HEK293T (cell line): ENCODE data around the gene QPCT.
"Not testable (repeated sequence)": the region's sequence is repeated elsewhere in the genome, so short reads cannot be mapped to it uniquely, and the experiment has no call there.

ENCODE experiments used
- CTCF ChIA-PET: fragments of 350-600 bp; formaldehyde crosslinking; extraction: SDS; loops from one replicate; lab custom pipeline; 2021; ENCODE audit warnings: antibody characterized with exemption, inconsistent platforms; lab: Yijun Ruan, JAX
- POLR2A ChIA-PET: fragments of 350-600 bp; formaldehyde crosslinking; extraction: SDS; loops from one replicate; lab custom pipeline; 2020; ENCODE audit warnings: antibody characterized with exemption, inconsistent platforms; lab: Yijun Ruan, JAX
- DNase-seq: peaks from one replicate; pipeline ENCODE4 v3.0.0; 2012; ENCODE audit warnings: mixed read lengths; ENCODE audit errors: extremely low spot score
- ARNT ChIP-seq: fragments of 450-650 bp; IDR thresholded peaks from 2 replicates; pipeline ENCODE4 v1.6.1; 2017; ENCODE audit warnings: mild to moderate bottlenecking
- BHLHE40 ChIP-seq: fragments of 450-650 bp; IDR thresholded peaks from 2 replicates; pipeline ENCODE4 v1.6.1; 2016; ENCODE audit warnings: mild to moderate bottlenecking, moderate library complexity, borderline replicate concordance
- CTBP1 ChIP-seq: fragments of 450-650 bp; IDR thresholded peaks from 2 replicates; pipeline ENCODE4 v1.6.1; 2016; ENCODE audit warnings: borderline replicate concordance
- ELF4 ChIP-seq: fragments of 450-650 bp; IDR thresholded peaks from 2 replicates; pipeline ENCODE4 v1.6.1; 2017; ENCODE audit warnings: antibody characterized with exemption
- FOXA1 ChIP-seq: fragments of 450-650 bp; IDR thresholded peaks from 2 replicates; pipeline ENCODE4 v1.6.1; 2016; ENCODE audit warnings: mild to moderate bottlenecking
- FOXK2 ChIP-seq: fragments of 450-650 bp; IDR thresholded peaks from 2 replicates; pipeline ENCODE4 v1.6.1; 2016; ENCODE audit warnings: mild to moderate bottlenecking
- FOXM1 ChIP-seq: fragments of 450-650 bp; IDR thresholded peaks from 2 replicates; pipeline ENCODE4 v1.6.1; 2017; ENCODE audit warnings: mild to moderate bottlenecking, borderline replicate concordance
- HDGF ChIP-seq: fragments of 450-650 bp; IDR thresholded peaks from 2 replicates; pipeline ENCODE4 v1.6.1; 2017; ENCODE audit warnings: antibody characterized with exemption, borderline replicate concordance
- L3MBTL2 ChIP-seq: fragments of 450-650 bp; conservative IDR thresholded peaks from 2 replicates; pipeline ENCODE4 v1.6.1; 2016; ENCODE audit warnings: mild to moderate bottlenecking
- LEF1 ChIP-seq: fragments of 450-650 bp; IDR thresholded peaks from 2 replicates; pipeline ENCODE4 v1.6.1; 2017; ENCODE audit warnings: mild to moderate bottlenecking, borderline replicate concordance
- NFRKB ChIP-seq: fragments of 450-650 bp; IDR thresholded peaks from 2 replicates; pipeline ENCODE4 v1.6.1; 2016; ENCODE audit warnings: mild to moderate bottlenecking, moderate library complexity
- PKNOX1 ChIP-seq: fragments of 450-650 bp; IDR thresholded peaks from 2 replicates; pipeline ENCODE4 v1.6.1; 2016
- SP1 ChIP-seq: fragments of 450-650 bp; IDR thresholded peaks from 2 replicates; pipeline ENCODE4 v1.6.1; 2017
- SUZ12 ChIP-seq: fragments of 450-650 bp; IDR thresholded peaks from 2 replicates; pipeline ENCODE4 v1.6.1; 2016; ENCODE audit warnings: mild to moderate bottlenecking
- TARDBP ChIP-seq: fragments of 450-650 bp; IDR thresholded peaks from 2 replicates; pipeline ENCODE4 v1.6.1; 2016
- ZNF384 ChIP-seq: fragments of 450-650 bp; IDR thresholded peaks from 2 replicates; pipeline ENCODE4 v1.6.1; 2016

QPCT gene

GRCh38 chr2:37413911-37414469 lies 69.6 kb downstream of the QPCT start:
- POLR2A ChIA-PET, DNase-seq: not testable (repeated sequence)
- TF ChIP-seq ZNF384, result peak; percentile 61; the same call in 1 of the 2 replicates
- CTCF ChIA-PET, result interaction anchor here (0.6 to 2.7 kb wide), 19 partner anchors 9 to 536 kb away, joined by 3 to 22 read pairs (median 5); no protein-coding TSS in a partner anchor

DNA sequence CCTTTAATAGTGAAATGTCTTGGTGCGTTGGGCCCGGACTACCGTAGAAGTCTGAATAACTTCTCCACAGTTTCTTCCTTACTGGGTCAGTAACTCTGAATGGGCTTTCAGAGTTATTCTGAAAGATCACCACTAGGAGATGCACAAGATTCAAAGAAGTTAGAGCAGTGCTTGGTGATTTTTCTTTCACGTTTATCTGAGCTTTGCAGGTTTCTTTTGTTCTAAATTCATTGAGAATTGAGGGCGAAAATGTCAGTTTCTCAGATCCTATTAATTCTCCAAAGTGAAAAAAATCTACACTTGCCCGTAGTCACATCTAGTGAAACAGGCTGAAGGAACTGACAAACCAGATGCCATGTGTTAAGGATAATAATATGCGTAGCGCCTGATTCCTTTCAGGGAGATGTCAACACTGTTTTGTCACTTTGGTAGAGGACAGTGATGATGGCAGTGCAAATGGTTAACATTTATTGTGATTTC lies 70.1 kb downstream of the QPCT start:
- POLR2A ChIA-PET, result no interaction called here
- TF ChIP-seq ELF4, result no peak
- TF ChIP-seq SP1, result no peak
- no peak for TF ChIP-seq FOXM1
- TF ChIP-seq NFRKB, result no peak
- TF ChIP-seq LEF1, result no peak
- no peak for TF ChIP-seq L3MBTL2
- TF ChIP-seq FOXA1, result no peak
- no peak for TF ChIP-seq PKNOX1
- no peak for TF ChIP-seq ARNT
- TF ChIP-seq BHLHE40, result no peak
- CTCF ChIA-PET, result interaction anchor here (0.6 to 2.7 kb wide), 23 partner anchors 8 to 536 kb away, joined by 3 to 22 read pairs (median 4); no protein-coding TSS in a partner anchor
- DNase-seq, result peak; percentile 53

DNA sequence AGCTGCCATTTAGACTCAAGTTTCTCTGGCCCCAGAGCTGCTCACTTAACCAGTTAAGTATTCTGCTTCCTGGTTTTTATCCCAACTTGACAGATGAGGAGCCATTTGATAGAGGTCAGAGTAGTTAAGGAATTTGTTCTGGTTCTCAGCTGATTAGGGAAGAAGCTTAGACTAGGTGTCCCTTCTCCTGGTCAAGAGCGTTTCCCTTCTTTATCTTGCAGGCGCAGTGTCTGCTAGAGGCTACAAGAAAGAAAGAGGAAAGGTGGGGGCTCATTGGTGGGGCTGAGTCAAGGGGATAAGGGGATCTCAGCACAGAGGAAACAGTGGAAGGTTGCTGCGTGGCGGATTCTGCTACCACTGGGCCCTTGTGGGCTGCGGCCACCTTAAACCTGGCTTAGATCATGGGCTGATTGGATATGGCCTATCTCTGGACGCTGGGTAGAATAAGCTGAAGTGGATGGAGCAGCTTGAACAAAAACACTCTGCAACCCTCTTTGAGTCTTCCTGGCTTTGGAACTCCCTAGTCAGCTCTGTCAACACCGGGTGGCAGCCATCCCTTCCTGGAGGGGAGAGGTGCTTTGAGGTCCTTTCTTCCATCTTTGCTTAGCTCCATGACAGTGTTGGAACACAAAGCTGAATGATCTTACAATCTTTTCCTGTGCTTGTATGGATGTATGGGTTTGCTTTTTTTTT lies 70.8 kb downstream of the QPCT start:
- no peak for DNase-seq
- TF ChIP-seq FOXM1, result no peak
- TF ChIP-seq L3MBTL2, result no peak
- TF ChIP-seq ZNF384, result no peak
- no peak for TF ChIP-seq PKNOX1
- TF ChIP-seq SP1, result no peak
- no peak for TF ChIP-seq FOXA1
- TF ChIP-seq FOXK2, result no peak
- TF ChIP-seq NFRKB, result no peak
- no peak for TF ChIP-seq SUZ12
- no peak for TF ChIP-seq BHLHE40
- no peak for TF ChIP-seq HDGF
- no peak for TF ChIP-seq ARNT
- TF ChIP-seq TARDBP, result no peak
- ChIA-PET POLR2A (no interaction called here), CTCF (interaction anchor here (0.6 to 2.7 kb wide), 19 partner anchors 7 to 470 kb away, joined by 3 to 22 read pairs (median 5); no protein-coding TSS in a partner anchor)

DNA sequence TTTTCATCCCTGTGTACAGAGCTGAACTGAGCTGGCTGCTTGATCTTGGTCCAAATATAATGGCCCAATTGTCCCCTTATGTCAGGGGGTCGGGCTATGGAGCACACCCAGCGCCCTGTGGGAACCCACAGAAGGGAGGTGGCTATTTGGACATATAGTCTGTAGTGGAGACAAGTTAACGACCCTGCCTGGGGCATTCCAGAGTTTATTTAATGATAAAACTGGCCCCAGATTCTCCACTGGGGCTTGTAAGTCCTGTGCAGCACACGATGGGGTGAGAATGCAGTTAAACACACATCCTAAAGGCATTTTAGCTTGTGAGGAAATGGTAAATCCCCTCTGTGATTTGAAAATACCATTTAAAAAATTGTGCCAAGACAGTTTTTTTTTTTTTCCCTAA lies 72.9 kb downstream of the QPCT start:
- no peak for DNase-seq
- POLR2A ChIA-PET, result no interaction called here
- CTCF ChIA-PET, result interaction anchor here (0.5 to 2.8 kb wide), 3 partner anchors 62 to 460 kb away, joined by 3 to 11 read pairs (median 3); no protein-coding TSS in a partner anchor
- TF ChIP-seq LEF1 (no peak), PKNOX1 (no peak), FOXA1 (no peak), SUZ12 (no peak), BHLHE40 (no peak), TARDBP (no peak), FOXM1 (no peak)

DNA sequence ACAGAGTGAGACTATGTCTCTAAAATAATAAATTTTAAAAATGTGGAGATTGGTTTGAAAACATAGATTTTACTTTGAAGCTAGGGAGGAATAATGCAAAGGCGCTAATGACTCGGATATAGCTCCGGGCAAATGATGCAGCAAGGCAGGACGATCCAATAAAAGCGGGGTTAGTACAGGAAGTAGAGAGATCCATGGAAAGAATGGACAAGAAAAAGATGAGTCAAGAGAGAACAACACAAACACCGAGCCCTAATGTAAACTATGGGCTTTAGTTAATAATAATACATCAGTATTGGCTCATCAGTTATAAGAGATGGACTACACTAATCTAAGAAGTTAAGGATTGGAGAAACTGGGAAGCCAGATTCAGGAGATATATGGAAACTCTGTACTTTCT lies 74.5 kb downstream of the QPCT start:
- CTCF ChIA-PET, result interaction anchor here (2.8 kb wide), 1 partner anchor 458 kb away, joined by 11 read pairs; no protein-coding TSS in a partner anchor
- DNase-seq, result no peak
- POLR2A ChIA-PET, result no interaction called here
- TF ChIP-seq FOXA1, result no peak
- no peak for TF ChIP-seq TARDBP
- no peak for TF ChIP-seq L3MBTL2
- TF ChIP-seq FOXM1, result no peak
- TF ChIP-seq ELF4, result no peak
- no peak for TF ChIP-seq ARNT

DNA sequence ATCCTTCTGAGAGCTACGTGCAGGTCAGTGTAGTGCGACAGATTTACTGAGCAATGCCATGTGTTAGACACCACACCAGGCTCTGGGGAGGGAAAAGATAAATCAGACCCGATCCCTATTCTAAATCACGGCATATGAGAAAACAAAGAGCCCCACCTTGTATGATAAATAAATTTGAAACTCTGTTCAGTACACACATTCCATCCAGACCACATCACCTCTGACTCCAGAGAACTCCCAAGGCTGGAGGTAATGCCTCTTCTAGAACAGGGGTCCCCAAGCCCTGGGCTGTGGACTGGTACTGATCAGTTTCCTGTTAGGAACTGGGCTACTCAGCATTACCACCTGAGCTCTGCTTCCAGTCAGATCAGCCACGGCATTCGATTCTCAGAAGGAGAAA lies 77.3 kb downstream of the QPCT start:
- POLR2A ChIA-PET, result no interaction called here
- TF ChIP-seq HDGF, result no peak
- CTCF ChIA-PET, result interaction anchor here (1.1 kb wide), 1 partner anchor 456 kb away, joined by 4 read pairs; no protein-coding TSS in a partner anchor
- DNase-seq, result no peak

- CTCF ChIA-PET, result interaction anchor here (0.8 to 1.1 kb wide), 2 partner anchors 8 to 455 kb away, joined by 3 to 4 read pairs; no protein-coding TSS in a partner anchor
- POLR2A ChIA-PET, result no interaction called here
- DNase-seq, result no peak
- no peak for TF ChIP-seq ARNT
- TF ChIP-seq CTBP1, result no peak
- TF ChIP-seq L3MBTL2, result no peak
- no peak for TF ChIP-seq SUZ12
- TF ChIP-seq ELF4, result no peak
- TF ChIP-seq FOXK2, result no peak
- TF ChIP-seq PKNOX1, result no peak
- no peak for TF ChIP-seq TARDBP
- no peak for TF ChIP-seq LEF1
- TF ChIP-seq ZNF384, result no peak
- TF ChIP-seq BHLHE40, result no peak
- no peak for TF ChIP-seq FOXA1
- no peak for TF ChIP-seq NFRKB
- no peak for TF ChIP-seq SP1
- no peak for TF ChIP-seq FOXM1
- no peak for TF ChIP-seq HDGF
Observed at GRCh38 chr2:37422816-37423215, 78.4 kb downstream of the QPCT start.
